Measurements from ENCODE around the gene NOP53. TPM values are rescaled to one million over a fixed set of nuclear protein-coding genes. Genes with fewer than 3 reads are reported as not detected.

Gene NOP53
- total and polyA plus RNA-seq, 12 donors = 131 to 256 (median 188) TPM

- DNase-seq (no peak), ATAC-seq (no peak)
- Histone ChIP-seq H3K36me3 (peaks cover 0 to 80% (median 48%) of the 10 kb centered on the region in 9 donors), H3K27me3 (no peaks in the 10 kb centered on the region), H3K4me3 (no peak overlapping the region), H3K9me3 (no peaks in the 10 kb centered on the region), H3K27ac (no peak overlapping the region), H3K4me1 (peaks cover 7 to 35% (median 20%) of the 10 kb centered on the region in 9 donors)
- intact Hi-C loops (cut with DNase I) = loop anchor here in 1 of 10 donors (5.0 kb wide), 1 partner anchor 33 kb away; no protein-coding TSS in a partner anchor
- WGBS, 2 donors = 84% methylated on average over 3 of the region's 3 CpGs
- TF ChIP-seq CTCF (IDR thresholded peaks at IDR 0.05) = no peak
These were observed 4.0 kb downstream of the NOP53 start for GRCh38 chr19:47749326-47749725.

GRCh38 chr19:47750752-47751151, 5.4 kb downstream of the NOP53 start:
- TF ChIP-seq CTCF (IDR thresholded peaks at IDR 0.05) = no peak
- H3K27me3 ChIP-seq = no peaks in the 10 kb centered on the region
- WGBS, 2 donors = 92 to 95% methylated on average over 18 of the region's 18 CpGs
- no peaks in the 10 kb centered on the region for H3K9me3 ChIP-seq
- H3K27ac ChIP-seq = no peak overlapping the region
- H3K36me3 ChIP-seq = peaks cover 3 to 94% (median 59%) of the 10 kb centered on the region in 9 donors
- DNase-seq (no peak), ATAC-seq (no peak)
- H3K4me3 ChIP-seq = no peak overlapping the region
- peaks cover 7 to 27% (median 13%) of the 10 kb centered on the region in 9 donors for H3K4me1 ChIP-seq
- intact Hi-C loops (cut with DNase I) = no loop called here

DNA sequence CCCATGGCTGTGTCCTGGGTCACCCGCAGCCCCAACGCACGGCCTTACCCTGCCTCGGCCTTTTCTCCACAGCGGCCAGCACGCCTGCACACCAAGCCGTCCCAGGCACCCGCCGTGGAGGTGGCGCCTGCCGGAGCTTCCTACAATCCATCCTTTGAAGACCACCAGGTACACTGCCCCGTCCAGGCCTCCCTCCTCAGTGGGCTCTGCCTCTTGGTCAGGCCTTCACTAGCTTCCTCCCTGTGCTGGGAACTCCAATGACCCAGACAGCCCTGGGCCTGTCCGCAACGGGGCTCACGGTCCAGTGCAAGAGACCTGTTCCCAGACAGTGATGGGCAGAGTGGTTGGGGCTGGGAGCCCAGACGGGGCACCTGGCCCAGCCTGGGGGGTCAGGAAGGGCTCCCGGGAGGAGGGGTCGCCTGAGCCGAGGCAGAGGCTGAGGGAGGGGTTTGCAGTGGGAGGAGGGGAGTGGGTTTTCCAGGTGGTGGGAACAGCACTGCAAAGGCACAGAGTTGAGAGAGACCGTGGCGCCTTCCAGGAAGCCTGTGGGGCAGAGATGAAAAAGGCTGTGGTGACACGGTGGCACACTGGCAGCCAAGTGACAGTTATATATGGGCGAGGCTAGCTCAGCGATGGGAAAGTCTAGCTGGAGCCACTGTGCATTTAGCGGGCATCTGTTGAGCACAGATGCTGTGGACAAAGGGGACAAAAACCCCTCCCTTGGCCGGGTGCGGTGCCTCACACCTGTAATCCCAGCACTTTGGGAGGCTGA, 7.3 kb downstream of the NOP53 start:
- Histone ChIP-seq H3K4me1 (peaks cover 0 to 9% (median 0%) of the 10 kb centered on the region in 9 donors), H3K27ac (no peak overlapping the region), H3K27me3 (no peaks in the 10 kb centered on the region), H3K4me3 (no peak overlapping the region), H3K9me3 (no peaks in the 10 kb centered on the region), H3K36me3 (peaks cover 12 to 100% (median 77%) of the 10 kb centered on the region in 9 donors)
- DNase-seq = no peak
- intact Hi-C loops (cut with DNase I) = no loop called here
- 91 to 93% methylated on average over 27 of the region's 27 CpGs for WGBS, 2 donors
- TF ChIP-seq CTCF (IDR thresholded peaks at IDR 0.05) = no peak
- no peak for ATAC-seq

GRCh38 chr19:47754206-47755064, 9.1 kb downstream of the NOP53 start:
- WGBS, 2 donors = 92 to 93% methylated on average over 35 to 37 of the region's 37 CpGs
- DNase-seq = no peak
- no peak for TF ChIP-seq CTCF (IDR thresholded peaks at IDR 0.05)
- Histone ChIP-seq H3K4me3 (no peak overlapping the region), H3K27me3 (no peaks in the 10 kb centered on the region), H3K27ac (no peak overlapping the region), H3K9me3 (peaks cover 0 to 7% (median 0%) of the 10 kb centered on the region in 11 donors), H3K36me3 (peaks cover 12 to 100% (median 89%) of the 10 kb centered on the region in 9 donors), H3K4me1 (peaks cover 0 to 5% (median 0%) of the 10 kb centered on the region in 9 donors)
- ATAC-seq = no peak
- intact Hi-C loops (cut with DNase I) = no loop called here
